ENCODE data around the gene TRIM59. TPM values are rescaled to one million over a fixed set of nuclear protein-coding genes. Genes with fewer than 3 reads are reported as not detected.

Gene TRIM59
- total and polyA plus RNA-seq, 9 of the 15 experiments (the other 6 are each of a cell fraction or from before 2014, with no cell fraction given): 16.8 to 101 (median 34.8) TPM

DNA sequence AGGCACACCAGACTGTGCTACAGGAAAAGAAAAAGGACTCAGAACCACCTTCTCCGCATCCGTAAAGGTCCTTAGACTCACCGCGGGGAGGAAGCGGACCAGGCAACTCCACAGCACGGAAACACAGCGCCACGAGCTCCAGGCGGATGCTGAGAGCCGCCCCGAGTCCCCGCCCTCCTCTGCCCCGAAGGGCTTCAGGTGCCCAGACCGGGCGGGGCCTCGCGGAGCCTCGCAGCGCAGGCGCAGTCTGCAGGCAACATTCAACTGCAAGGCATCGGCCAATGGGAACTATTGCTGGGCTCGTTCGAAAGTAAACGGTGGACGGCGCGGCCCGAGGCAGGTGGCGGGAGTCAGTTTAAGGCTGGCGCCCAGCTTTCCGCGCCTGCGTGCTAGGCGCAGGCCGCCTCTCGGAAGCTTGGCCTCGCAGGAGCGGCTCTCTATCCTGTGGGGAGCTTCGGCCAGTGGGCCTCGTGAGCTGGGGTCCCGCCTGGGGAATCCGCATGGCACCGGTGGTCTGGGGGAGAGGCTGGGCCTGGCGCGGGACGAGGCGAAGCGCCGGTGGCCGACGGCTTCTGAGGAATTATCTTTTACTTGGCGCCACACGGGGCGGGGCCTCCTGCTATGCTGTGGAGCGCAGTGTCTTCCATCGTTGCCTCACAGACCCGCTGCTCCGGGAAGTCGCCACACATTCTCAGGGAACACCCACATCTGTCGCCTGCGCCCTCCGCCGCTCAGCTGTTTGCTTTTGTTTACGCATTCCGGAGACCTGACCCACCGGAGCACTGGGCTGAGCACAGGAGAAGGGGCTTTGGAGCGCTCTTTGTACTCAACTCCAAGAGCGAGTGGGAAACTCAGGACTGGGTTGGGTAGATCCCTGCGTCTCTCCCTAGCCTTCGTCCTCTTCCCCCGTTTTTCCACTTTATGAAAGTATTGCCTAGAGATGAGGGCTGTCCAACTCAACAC, at the start of gene TRIM59 (continued):
- TF ChIP-seq, protein P1, sequence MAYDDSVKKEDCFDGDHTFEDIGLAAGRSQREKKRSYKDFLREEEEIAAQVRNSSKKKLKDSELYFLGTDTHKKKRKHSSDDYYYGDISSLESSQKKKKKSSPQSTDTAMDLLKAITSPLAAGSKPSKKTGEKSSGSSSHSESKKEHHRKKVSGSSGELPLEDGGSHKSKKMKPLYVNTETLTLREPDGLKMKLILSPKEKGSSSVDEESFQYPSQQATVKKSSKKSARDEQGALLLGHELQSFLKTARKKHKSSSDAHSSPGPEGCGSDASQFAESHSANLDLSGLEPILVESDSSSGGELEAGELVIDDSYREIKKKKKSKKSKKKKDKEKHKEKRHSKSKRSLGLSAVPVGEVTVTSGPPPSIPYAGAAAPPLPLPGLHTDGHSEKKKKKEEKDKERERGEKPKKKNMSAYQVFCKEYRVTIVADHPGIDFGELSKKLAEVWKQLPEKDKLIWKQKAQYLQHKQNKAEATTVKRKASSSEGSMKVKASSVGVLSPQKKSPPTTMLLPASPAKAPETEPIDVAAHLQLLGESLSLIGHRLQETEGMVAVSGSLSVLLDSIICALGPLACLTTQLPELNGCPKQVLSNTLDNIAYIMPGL (CRISPR knock-in tag; IDR thresholded peaks at IDR 0.05): peak; percentile 96
- TF ChIP-seq ZBTB7A (IDR thresholded peaks at IDR 0.05; ENCODE audit: borderline replicate concordance, control insufficient read depth, low read depth, low read length) (peak; percentile 83), TRIM24 (IDR thresholded peaks at IDR 0.05) (peak; percentile 38 to 89; a peak in 3 of 4 replicates), ZNF354B (CRISPR knock-in tag; IDR thresholded peaks at IDR 0.05) (no peak), SIRT6 (IDR thresholded peaks at IDR 0.05; ENCODE audit: low read depth, low read length) (no peak), STAG1 (CRISPR knock-in tag; IDR thresholded peaks at IDR 0.05; ENCODE audit: borderline replicate concordance) (no peak), ZNF696 (CRISPR knock-in tag; conservative IDR thresholded peaks at IDR 0.05) (no peak), FOXJ3 (CRISPR knock-in tag; IDR thresholded peaks at IDR 0.05) (no peak), ZNF444 (CRISPR knock-in tag; IDR thresholded peaks at IDR 0.05) (no peak), OTX1 (CRISPR knock-in tag; IDR thresholded peaks at IDR 0.05) (no peak), RAD51 (IDR thresholded peaks at IDR 0.05; ENCODE audit: borderline replicate concordance, low read depth) (no peak), YBX1 (IDR thresholded peaks at IDR 0.05) (no peak), STAT5A (IDR thresholded peaks at IDR 0.05; ENCODE audit: borderline replicate concordance, low read length) (peak; percentile 11; the same call in 1 of the 2 replicates), KHSRP (IDR thresholded peaks at IDR 0.05) (no peak), FIP1L1 (IDR thresholded peaks at IDR 0.05; ENCODE audit: low read depth, low read length, poor library complexity, severe bottlenecking) (peak; percentile 81), TCFL5 (CRISPR knock-in tag; conservative IDR thresholded peaks at IDR 0.05) (no peak), MEF2D (tag; conservative IDR thresholded peaks at IDR 0.05; ENCODE audit: low read depth) (no peak), KLF6 (CRISPR knock-in tag; IDR thresholded peaks at IDR 0.05; ENCODE audit: borderline replicate concordance) (peak; percentile 51; the same call in 1 of the 2 replicates), ZNF584 (CRISPR knock-in tag; IDR thresholded peaks at IDR 0.05; ENCODE audit: low read depth) (0 out of 2 replicates have a peak, but pooled peaks have one; percentile 28), RBM14 (IDR thresholded peaks at IDR 0.05; ENCODE audit: borderline replicate concordance, insufficient read depth, low read depth, low read length) (0 out of 2 replicates have a peak, but pooled peaks have one; percentile 44), SUPT5H (IDR thresholded peaks at IDR 0.05) (peak; percentile 94), NR3C1 (CRISPR knock-in tag; IDR thresholded peaks at IDR 0.05) (peak; percentile 96)
- TF ChIP-seq, protein P2, sequence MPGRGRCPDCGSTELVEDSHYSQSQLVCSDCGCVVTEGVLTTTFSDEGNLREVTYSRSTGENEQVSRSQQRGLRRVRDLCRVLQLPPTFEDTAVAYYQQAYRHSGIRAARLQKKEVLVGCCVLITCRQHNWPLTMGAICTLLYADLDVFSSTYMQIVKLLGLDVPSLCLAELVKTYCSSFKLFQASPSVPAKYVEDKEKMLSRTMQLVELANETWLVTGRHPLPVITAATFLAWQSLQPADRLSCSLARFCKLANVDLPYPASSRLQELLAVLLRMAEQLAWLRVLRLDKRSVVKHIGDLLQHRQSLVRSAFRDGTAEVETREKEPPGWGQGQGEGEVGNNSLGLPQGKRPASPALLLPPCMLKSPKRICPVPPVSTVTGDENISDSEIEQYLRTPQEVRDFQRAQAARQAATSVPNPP (IDR thresholded peaks at IDR 0.05; ENCODE audit: borderline replicate concordance, insufficient read depth, insufficient read length): no peak
- TF ChIP-seq, protein P3, sequence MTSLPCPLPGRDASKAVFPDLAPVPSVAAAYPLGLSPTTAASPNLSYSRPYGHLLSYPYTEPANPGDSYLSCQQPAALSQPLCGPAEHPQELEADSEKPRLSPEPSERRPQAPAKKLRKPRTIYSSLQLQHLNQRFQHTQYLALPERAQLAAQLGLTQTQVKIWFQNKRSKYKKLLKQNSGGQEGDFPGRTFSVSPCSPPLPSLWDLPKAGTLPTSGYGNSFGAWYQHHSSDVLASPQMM (CRISPR knock-in tag; IDR thresholded peaks at IDR 0.05): no peak
- TF ChIP-seq, protein P4, sequence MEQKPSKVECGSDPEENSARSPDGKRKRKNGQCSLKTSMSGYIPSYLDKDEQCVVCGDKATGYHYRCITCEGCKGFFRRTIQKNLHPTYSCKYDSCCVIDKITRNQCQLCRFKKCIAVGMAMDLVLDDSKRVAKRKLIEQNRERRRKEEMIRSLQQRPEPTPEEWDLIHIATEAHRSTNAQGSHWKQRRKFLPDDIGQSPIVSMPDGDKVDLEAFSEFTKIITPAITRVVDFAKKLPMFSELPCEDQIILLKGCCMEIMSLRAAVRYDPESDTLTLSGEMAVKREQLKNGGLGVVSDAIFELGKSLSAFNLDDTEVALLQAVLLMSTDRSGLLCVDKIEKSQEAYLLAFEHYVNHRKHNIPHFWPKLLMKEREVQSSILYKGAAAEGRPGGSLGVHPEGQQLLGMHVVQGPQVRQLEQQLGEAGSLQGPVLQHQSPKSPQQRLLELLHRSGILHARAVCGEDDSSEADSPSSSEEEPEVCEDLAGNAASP (IDR thresholded peaks at IDR 0.05): no peak
